ENCODE measurements around the gene C11orf97.
"Not testable (repeated sequence)": the region's sequence is repeated elsewhere in the genome, so short reads cannot be mapped to it uniquely, and the experiment has no call there.

C11orf97 gene

GRCh38 chr11:94558468-94558867, 46.2 kb downstream of the C11orf97 start:
- no peak for DNase-seq

DNA sequence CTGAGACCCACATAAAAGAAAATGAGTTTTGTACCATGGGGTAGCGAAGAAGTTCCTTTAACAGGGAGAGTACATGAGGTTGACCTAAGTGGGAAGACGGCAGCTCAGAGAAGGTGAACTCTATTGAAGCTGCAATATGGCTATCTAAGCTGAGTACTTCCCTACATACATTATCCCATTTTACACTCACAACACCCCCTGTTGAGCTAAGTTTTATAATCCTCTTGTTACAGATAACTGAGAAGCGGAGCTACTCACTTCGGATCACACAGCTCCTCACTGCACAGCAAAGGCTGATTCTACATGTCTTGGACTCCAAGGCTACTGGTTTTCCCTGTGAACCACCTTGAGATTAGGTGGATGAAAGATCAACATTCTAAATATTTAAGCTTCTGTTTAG, 46.7 kb downstream of the C11orf97 start:
- no peak for DNase-seq

GRCh38 chr11:94559361-94559760, 47.1 kb downstream of the C11orf97 start:
- DNase-seq = no peak

GRCh38 chr11:94560834-94561233, 48.6 kb downstream of the C11orf97 start:
- no peak for DNase-seq

DNA sequence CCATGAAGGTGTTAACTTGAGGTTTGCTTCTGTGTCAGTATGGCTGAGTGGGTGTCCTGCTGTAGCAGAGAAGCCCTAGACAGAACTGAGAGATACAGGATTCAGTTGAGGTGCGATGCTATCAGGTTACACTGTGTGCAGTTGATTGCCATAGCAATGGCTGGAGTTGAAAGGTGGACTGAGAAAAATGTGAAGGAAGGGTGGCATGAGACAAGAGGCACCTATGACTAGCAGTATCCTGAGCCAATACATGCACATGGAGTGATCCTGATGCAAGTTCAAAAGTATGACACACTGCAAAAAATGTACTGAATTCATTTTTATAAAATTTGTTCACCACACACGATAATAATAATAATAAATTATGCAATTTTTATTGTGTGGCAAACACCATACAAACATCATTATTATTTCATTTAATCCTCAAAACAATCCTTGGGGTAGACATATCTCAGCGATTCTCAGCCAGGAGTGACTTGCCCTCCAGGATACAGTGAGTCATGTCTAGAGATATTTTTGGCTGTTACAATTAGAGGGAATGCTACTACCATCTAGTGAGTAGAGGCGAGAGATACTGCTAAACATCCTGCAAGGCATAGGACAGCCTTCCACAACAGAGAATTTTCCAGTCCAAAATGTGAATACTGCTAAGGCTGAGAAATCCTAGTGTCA, 51.1 kb downstream of the C11orf97 start:
- no peak for DNase-seq

GRCh38 chr11:94563848-94564467, 51.7 kb downstream of the C11orf97 start:
- no peak for DNase-seq

- no peak for DNase-seq
Measured at GRCh38 chr11:94567181-94567670, 55.0 kb downstream of the C11orf97 start, which contains the start of gene PIWIL4. Gene PIWIL4, plus strand, starts transcription at chr11:94567368. Its CDS starts 151 bp downstream, at chr11:94567519.

GRCh38 chr11:94568200-94568599, 55.9 kb downstream of the C11orf97 start:
- no peak for DNase-seq

GRCh38 chr11:94568717-94569116, 56.5 kb downstream of the C11orf97 start:
- DNase-seq = no peak

- DNase-seq = not testable (repeated sequence)
Measured at GRCh38 chr11:94572975-94573374, 60.7 kb downstream of the C11orf97 start.

- DNase-seq = no peak
Measured at GRCh38 chr11:94574193-94574961, 62.1 kb downstream of the C11orf97 start.

DNA sequence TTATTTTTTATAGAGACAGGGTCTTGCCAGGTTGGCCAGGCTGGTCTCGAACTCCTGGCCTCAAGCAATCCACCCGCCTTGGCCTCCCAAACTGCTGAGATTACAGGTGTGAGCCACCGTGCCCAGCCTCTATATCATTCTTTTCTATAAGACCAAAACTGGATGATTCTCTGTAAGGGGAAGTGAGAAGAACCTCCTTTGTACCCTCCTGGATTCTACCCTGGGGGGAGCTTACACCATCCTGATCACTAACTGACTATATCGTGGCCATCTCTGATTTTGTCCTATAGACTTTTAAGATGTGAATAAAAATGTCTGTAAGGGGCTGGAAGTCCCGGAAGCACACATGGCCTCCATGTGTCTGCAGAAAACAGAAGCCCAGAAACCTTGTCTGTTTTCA, 64.0 kb downstream of the C11orf97 start:
- DNase-seq = no peak

DNA sequence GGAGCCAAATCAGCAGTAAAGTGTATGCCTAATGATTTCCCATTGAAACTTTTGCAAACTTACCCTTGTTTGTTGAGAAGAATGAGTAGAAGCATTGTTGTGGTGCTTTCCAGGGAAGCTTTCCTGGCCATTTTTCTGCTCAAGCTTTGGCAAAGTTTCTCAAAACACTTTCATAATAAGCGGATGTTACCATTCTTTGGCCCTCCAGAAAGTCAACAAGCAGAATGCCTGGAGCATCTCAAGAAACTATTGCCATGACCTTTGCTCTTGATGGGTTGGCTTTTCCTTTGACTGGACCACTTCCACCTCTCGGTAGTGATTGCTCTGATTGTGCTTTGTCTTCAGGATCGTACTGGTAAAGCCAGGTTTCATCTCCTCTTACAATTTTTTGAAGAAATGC, 65.6 kb downstream of the C11orf97 start:
- no peak for DNase-seq

Data from NCI-H146 (cell line).